Spleen (tissue), 11 donors: ENCODE results near the gene PIH1D1. TPM values are rescaled to one million over a fixed set of nuclear protein-coding genes. Genes with fewer than 3 reads are reported as not detected.
A peak's percentile ranks its signal among the peaks of the same experiment; 100 is the strongest.

Experiments
- DNase-seq: peaks from one replicate; pipeline ENCODE4 v3.0.0-alpha.2; 2020
- H3K27ac ChIP-seq, 8 donors: fragments of 200-600 bp; sonication (generic) in 7 of 8; 1 replicate in 4 of 8; 2 replicates in 4 of 8; pipeline versions ENCODE4 v1.5.0 to v1.8.0; 2016 to 2021; ENCODE audit warnings: inconsistent platforms in 4 of 8, mild to moderate bottlenecking in 4 of 8, moderate library complexity in 1 of 8
- H3K27me3 ChIP-seq, 7 donors: fragments of 200-600 bp; sonication (generic) in 6 of 7; replicated peaks in 1 of 7; 1 replicate in 4 of 7; 2 replicates in 3 of 7; pipeline versions ENCODE4 v1.5.0 to v1.8.0; 2016 to 2021; ENCODE audit warnings: inconsistent platforms in 3 of 7, mild to moderate bottlenecking in 1 of 7
- H3K36me3 ChIP-seq, 6 donors: fragments of 200-600 bp; sonication (generic) in 5 of 6; 1 replicate in 4 of 6; 2 replicates in 2 of 6; pipeline versions ENCODE4 v1.5.0 to v1.8.0; 2016 to 2021; ENCODE audit warnings: inconsistent platforms in 2 of 6
- H3K4me1 ChIP-seq, 6 donors: fragments of 200-600 bp; sonication (generic) in 5 of 6; 1 replicate in 3 of 6; 2 replicates in 3 of 6; pipeline versions ENCODE4 v1.5.0 to v1.8.0; 2016 to 2021; ENCODE audit warnings: inconsistent platforms in 3 of 6
- H3K4me3 ChIP-seq, 8 donors: fragments of 200-600 bp; sonication (generic) in 7 of 8; 1 replicate in 4 of 8; 2 replicates in 4 of 8; pipeline versions ENCODE4 v1.5.0 to v1.8.0; 2016 to 2021; ENCODE audit warnings: inconsistent platforms in 4 of 8, mild to moderate bottlenecking in 4 of 8, moderate library complexity in 2 of 8
- H3K9me3 ChIP-seq, 8 donors: fragments of 200-600 bp; sonication (generic) in 7 of 8; 1 replicate in 4 of 8; 2 replicates in 4 of 8; pipeline versions ENCODE4 v1.5.0 to v1.8.0; 2016 to 2021; ENCODE audit warnings: inconsistent platforms in 4 of 8
- CTCF ChIP-seq, 11 experiments: fragments of 200-600 bp in 7 of 11; fragments of 450-650 bp in 4 of 11; sonication (generic) in 4 of 11; IDR thresholded peaks in 8 of 11; conservative IDR thresholded peaks in 3 of 11; 1 replicate in 7 of 11; 2 replicates in 4 of 11; pipeline versions ENCODE4 v1.4.0 to v1.8.0; 2016 to 2021; ENCODE audit warnings: antibody characterized with exemption in 11 of 11, inconsistent platforms in 4 of 11, mild to moderate bottlenecking in 1 of 11
- POLR2A ChIP-seq, 3 donors: fragments of 450-650 bp; IDR thresholded peaks; one replicate each; pipeline ENCODE4 v1.5.1; 2017; ENCODE audit warnings: antibody characterized with exemption in 3 of 3, mild to moderate bottlenecking in 1 of 3
- POLR2AphosphoS5 ChIP-seq, 3 donors: sonication (generic); formaldehyde crosslinking; IDR thresholded peaks; one replicate each; pipeline ENCODE4 v1.5.1; 2017; ENCODE audit warnings: antibody characterized with exemption in 3 of 3
- WGBS, 5 donors: extraction: QIAGEN DNeasy Blood & Tissue Kit in 3 of 5; methylation state at CpG; one replicate each; pipeline versions ENCODE4 v1.1.5 to v1.1.7; 2013 to 2018; 5-methylcytosine and 5-hydroxymethylcytosine counted together
- intact Hi-C: fragments of 100-400 bp; cut with DNase I; formaldehyde crosslinking; loops from one replicate; pipeline ENCODE4 v1.15.0; 2023; ENCODE audit warnings: low total_unique reads
- polyA plus RNA-seq, 3 donors: library from polyadenylated mRNA; stranded (reverse); fragments of 200-250 nt; gene quantifications; one replicate each; pipeline ENCODE4 v1.2.1, GENCODE V29; 2013
- total RNA-seq, 7 donors: library from RNA; depleted of rRNA in 3 of 7; stranded (reverse); fragments of >200 nt in 3 of 7; fragmentation: NEBNext Ultra II Directional in 4 of 7; extraction: Animal tissue kit (Norgen Biotek cat#: 25700) in 4 of 7; gene quantifications; one replicate each; pipeline versions ENCODE4 v1.1.0 to v1.2.1, GENCODE V29; 2016 to 2021
- donor health status: healthy with polysubstance abuse.
- donor health status: DM: no; HTN: no; CAD: no; lungs with moderate emphysema.
- donor health status: DM: no; HTN: no; CAD: no.
- donor health status: Bipolar disorder and iron deficiency.
- donor health status: healthy.
- donor health status: DM: no; HTN: no; CAD: no.
- donor health status: DM: yes; HTN: yes; CAD: no.

The PIH1D1 gene
- total and polyA plus RNA-seq, 10 donors: 76.0 to 140 (median 86.3) TPM

- no peak for DNase-seq
- intact Hi-C loops: no loop called here
- WGBS, 5 donors: 75 to 88% (median 84%) methylated on average over 12 of the region's 12 CpGs
- peak overlapping the region in 7 of 8 donors; percentile 65 to 91 (median 79) for H3K4me3 ChIP-seq
- TF ChIP-seq POLR2AphosphoS5 (IDR thresholded peaks at IDR 0.05) (no peak), POLR2A (IDR thresholded peaks at IDR 0.05) (no peak), CTCF (IDR thresholded peaks at IDR 0.05 in 8 of 11, conservative IDR thresholded peaks at IDR 0.05 in 3 of 11) (no peak)
- H3K36me3 ChIP-seq: peaks cover 6 to 39% (median 35%) of the 10 kb centered on the region in 6 donors
- H3K27me3 ChIP-seq: no peaks in the 10 kb centered on the region
- peak overlapping the region in 7 of 8 donors; percentile 94 to 100 (median 98) for H3K27ac ChIP-seq
- no peaks in the 10 kb centered on the region for H3K9me3 ChIP-seq
- peaks cover 34 to 82% (median 72%) of the 10 kb centered on the region in 6 donors for H3K4me1 ChIP-seq
Measured at GRCh38 chr19:49497789-49498103, 46.1 kb upstream of the PIH1D1 start.

DNA sequence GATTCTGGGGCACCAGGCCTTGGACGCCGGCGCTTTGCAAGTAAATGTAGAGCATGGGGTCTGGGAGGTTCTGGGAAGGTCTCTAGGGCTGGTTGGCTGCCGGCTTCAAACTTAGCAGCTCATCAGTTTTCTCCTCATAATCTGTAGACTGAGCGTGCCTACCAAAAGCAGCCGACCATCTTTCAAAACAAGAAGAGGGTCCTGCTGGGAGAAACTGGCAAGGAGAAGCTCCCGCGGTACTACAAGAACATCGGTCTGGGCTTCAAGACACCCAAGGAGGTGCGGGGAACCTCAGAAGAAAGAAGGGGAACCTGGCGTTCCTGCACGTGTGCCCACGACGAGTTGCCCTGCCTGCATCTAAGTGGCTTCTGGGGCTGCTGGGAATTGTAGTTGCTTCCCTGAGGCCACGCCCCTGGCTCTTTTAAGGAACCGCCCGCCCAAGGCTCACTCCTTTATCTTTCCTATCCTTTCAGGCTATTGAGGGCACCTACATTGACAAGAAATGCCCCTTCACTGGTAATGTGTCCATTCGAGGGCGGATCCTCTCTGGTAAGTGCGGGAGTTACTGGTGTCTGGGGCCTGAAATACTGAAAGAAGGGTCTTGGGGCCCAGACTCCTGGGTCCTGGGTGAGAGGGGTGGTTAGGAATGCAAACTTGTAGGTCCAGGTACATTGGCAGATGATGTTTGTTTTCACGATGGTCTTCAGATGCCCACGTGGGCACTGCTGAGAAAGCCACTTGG, 45.6 kb upstream of the PIH1D1 start:
- intact Hi-C loops: no loop called here
- H3K27me3 ChIP-seq: no peaks in the 10 kb centered on the region
- TF ChIP-seq POLR2AphosphoS5 (IDR thresholded peaks at IDR 0.05): peak in 2 of 3 donors; percentile 85 to 91
- no peak for TF ChIP-seq CTCF (IDR thresholded peaks at IDR 0.05 in 8 of 11, conservative IDR thresholded peaks at IDR 0.05 in 3 of 11)
- TF ChIP-seq POLR2A (IDR thresholded peaks at IDR 0.05): peak in 1 of 3 donors; percentile 29
- H3K4me3 ChIP-seq: peak overlapping the region; percentile 65 to 91 (median 80)
- 15 to 20% (median 15%) methylated on average over 20 to 22 of the region's 22 CpGs for WGBS, 5 donors
- H3K9me3 ChIP-seq: no peaks in the 10 kb centered on the region
- peaks cover 34 to 80% (median 68%) of the 10 kb centered on the region in 6 donors for H3K4me1 ChIP-seq
- peak overlapping the region; percentile 94 to 100 (median 98) for H3K27ac ChIP-seq
- peak; percentile 94 for DNase-seq
- H3K36me3 ChIP-seq: peaks cover 6 to 44% (median 40%) of the 10 kb centered on the region in 6 donors

GRCh38 chr19:49496574-49497008, 45.0 kb upstream of the PIH1D1 start:
- no peak for TF ChIP-seq POLR2AphosphoS5 (IDR thresholded peaks at IDR 0.05)
- TF ChIP-seq CTCF (IDR thresholded peaks at IDR 0.05 in 8 of 11, conservative IDR thresholded peaks at IDR 0.05 in 3 of 11): no peak
- TF ChIP-seq POLR2A (IDR thresholded peaks at IDR 0.05): no peak
- peak overlapping the region; percentile 94 to 100 (median 98) for H3K27ac ChIP-seq
- intact Hi-C loops: no loop called here
- peaks cover 34 to 80% (median 67%) of the 10 kb centered on the region in 6 donors for H3K4me1 ChIP-seq
- no peaks in the 10 kb centered on the region for H3K27me3 ChIP-seq
- DNase-seq: no peak
- H3K9me3 ChIP-seq: no peaks in the 10 kb centered on the region
- peaks cover 8 to 50% (median 46%) of the 10 kb centered on the region in 6 donors for H3K36me3 ChIP-seq
- 0 to 1% (median 1%) methylated on average over 11 of the region's 11 CpGs for WGBS, 5 donors
- H3K4me3 ChIP-seq: peak overlapping the region; percentile 65 to 91 (median 80)
